ENCODE measurements around the gene RBKS. TPM values are rescaled to one million over a fixed set of nuclear protein-coding genes. Genes with fewer than 3 reads are reported as not detected.
"Not testable (repeated sequence)": the region's sequence is repeated elsewhere in the genome, so short reads cannot be mapped to it uniquely, and the experiment has no call there.

The RBKS gene
- polyA plus RNA-seq, 1 donor, result 1.1 TPM

DNA sequence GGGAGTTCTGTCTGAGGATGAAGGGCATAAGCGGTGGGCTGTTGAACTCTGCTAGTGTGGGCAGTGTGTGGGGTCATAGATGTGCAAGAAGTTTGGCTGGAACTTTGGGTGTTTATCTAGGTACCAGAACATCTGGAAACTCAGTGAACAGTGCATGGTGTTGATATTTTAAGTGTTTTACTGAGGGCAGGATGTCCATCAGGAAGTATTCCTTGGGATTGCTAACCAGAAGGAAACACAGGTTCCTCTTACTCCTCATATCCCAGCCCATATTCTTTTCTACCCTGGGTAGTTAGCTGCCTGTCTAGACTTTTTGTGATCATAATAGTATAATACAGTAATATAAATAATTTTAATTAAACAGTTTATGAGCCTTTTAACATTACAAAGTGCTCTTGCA lies 15.9 kb upstream of the RBKS start:
- DNase-seq (ENCODE audit: low read depth), result no peak

DNA sequence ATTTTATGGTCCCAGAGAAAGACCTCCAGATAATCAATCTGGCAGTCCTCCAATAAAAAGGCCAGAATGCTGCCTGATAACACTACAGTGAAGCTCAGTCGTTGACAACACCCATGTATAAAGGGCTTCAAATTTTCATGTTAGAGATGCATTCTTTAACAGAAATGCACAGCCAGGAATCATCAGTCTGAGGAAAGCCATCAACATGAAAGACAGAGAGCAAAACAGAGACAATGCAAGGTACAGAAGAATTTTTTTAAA lies 14.1 kb upstream of the RBKS start:
- no peak for DNase-seq (ENCODE audit: low read depth)

DNA sequence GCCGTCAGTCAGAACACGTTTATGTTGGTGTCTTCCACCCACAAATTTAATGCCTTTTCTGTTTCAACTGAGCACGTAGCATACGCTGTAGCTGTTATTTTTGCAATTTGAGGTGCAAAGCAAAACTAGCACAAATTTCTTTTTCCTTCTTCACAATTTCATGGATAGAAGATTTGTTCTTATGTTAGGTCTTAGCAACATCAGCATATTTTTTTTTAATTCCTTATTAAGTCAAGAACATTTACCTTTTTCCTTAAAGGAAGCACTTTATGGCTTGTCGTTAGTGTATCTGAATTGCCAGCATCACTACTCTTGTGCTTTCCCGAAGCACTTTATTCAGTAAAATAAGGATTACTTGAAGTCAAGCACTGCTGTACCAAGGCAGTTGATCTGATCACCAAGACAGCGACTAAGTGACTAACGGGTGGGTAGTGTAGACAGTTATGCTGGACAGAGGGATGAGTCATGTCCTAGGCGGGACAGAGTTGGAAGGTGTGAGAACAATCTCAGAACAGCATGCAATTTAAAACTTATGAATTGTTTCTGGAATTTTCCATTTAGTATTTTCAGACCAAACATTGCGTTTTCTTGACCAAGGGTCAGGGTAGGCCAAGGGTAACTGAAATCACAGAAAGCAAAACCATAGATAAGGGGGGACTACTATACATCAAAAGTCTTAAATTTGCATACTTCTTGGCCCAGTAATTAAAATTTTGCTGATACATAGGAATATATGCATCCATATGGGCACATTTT lies 13.6 kb upstream of the RBKS start:
- no peak for DNase-seq (ENCODE audit: low read depth)

DNA sequence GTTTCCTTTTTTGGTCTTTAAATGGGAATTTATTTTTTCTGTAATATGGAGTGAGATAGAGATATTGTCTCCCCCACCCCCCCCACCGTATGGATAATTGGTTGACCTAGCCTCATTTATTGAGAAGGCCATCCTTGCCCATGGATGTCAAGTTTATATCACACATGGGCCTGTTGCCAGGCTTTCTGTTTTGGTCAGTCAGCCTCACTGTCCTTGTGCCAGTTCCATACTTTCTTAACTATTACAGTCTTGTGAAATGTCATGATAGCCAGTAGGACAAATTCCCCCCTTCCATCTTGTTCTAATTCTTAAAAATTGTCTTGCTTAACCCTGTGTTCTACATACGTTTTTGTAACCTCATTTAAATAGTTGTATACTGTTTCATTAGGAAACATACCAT lies 12.8 kb upstream of the RBKS start:
- DNase-seq (ENCODE audit: low read depth), result no peak

DNA sequence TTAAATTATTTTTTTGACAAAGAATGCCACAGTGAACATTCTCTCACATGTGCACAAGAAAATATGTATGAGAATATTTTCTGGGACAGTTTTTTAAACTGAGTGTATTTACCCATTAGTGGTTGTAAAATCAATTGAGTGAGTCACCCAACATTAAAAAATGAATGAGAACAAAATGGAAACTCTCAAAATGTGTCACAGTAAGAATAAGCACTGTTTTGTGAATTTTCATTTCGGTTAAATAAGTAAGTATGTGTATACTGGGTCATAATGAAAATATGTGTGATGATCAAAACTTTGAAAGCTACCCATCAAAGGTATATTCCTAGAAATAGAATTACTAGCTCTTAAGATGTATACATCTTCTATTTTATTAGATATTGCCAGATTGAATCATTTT lies 11.9 kb upstream of the RBKS start:
- no peak for DNase-seq (ENCODE audit: low read depth)

DNA sequence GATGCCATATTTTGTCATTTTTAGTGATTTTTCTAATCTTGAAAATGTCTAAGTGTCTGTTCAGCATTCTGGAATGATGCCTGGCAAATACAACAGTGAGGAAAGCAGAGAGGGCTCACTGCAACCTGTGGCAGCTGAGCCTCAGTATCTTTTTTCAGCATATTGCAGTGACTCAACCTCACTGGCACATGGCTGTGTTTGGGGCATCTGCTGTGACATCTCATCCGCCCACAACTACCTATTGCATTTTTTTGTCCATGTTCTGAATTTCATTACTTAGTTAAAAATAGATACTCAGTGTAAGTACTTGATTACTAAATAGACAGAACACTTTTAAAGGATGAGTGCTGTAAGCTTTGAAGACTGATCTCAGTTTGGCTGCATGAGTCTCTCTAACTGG lies 11.0 kb upstream of the RBKS start:
- DNase-seq (ENCODE audit: low read depth), result no peak

DNA sequence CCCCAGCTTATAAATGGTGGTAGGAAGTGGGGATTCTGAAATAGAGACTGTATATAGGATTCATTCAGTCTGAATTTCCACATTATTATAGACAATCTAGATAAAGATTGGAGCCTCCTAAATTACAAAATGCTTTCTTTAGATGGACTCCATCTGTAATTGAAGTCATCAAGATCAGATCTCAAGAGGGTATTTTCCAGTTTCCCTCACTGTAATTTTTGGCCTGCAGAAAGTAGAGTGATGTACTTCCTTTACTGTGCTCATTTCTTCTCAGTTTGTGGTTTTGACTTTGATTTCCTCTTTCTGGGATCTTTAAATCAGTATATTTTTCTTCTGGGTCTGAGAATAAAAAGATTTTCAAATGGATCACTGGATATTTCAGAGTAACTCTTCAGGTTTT lies 7.5 kb upstream of the RBKS start:
- no peak for DNase-seq (ENCODE audit: low read depth)

DNA sequence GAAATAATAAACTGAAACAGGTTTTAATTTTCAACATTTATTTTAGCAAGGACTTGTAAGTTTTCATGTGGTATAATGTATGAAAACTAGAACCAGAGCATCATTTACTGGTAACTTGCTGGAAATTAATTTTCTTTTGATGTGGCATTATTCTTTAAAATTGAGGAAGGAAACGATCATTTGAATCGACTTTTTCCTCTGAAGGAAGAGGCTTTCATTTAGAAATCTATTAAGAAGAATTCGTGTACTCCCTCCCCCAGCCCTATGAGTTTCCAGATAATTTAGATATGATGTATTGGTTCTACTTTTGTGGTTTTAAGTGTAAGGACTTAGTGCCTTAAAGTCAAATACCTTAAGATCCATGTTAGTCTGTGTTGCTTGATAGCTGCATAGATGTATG lies 2.8 kb upstream of the RBKS start:
- no peak for DNase-seq (ENCODE audit: low read depth)

DNA sequence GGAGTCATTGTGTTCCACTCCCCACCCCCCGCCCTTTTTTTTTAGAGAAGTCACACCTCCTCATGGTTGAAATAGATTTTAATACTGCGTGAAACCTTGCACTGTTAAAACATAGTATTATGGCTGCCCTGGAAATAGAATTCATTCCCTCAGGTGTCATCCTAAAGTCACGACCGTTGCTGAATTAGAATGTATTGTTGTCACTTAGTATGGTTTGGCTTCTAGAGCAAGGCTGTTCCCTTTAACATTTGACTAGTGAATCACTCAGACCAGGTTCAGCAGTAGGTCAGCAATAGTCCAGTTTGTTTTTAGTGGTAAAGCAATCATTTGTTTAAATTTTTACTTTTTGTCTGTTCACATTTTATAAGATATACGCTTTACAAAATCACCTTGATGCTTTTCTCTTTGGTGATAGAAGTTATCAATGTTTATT lies 1.5 kb upstream of the RBKS start:
- no peak for DNase-seq (ENCODE audit: low read depth)

DNA sequence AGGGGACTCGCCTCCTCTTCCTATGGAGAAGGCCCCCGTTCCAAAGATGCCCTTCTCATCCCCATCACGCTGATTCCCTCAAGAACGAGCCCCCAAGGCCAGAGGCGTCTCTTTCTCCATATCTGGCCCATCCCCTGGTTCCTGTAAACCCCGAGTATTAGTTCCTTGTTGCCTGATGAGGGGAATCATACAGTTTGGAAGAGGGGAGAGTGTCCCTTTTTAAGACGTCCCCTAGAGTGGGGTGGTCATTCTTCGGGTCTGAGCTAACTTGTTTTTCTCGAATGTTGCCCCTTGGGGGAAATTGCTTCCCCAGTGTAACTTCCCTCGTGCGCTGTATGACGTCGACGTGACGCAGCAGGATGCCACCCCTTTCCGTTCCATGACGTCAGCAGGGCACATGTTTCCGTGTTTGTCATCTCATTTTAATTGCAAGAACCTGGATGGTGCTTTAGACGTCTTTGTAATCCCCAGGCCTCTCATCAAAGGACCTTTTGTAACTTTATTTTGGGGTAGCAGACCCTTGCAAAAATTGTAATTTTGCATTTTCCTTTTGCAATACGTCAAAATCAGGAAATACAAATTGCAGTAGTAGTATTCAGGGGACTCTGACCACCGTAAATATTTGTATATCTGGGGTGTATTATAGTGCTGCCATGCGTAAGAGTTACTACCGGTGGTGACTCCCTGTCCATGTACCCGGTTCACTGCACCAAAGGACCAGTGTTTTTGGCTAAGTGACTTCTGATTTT lies 911 bp upstream of the RBKS start:
- DNase-seq (ENCODE audit: low read depth), result peak; percentile 50

DNA sequence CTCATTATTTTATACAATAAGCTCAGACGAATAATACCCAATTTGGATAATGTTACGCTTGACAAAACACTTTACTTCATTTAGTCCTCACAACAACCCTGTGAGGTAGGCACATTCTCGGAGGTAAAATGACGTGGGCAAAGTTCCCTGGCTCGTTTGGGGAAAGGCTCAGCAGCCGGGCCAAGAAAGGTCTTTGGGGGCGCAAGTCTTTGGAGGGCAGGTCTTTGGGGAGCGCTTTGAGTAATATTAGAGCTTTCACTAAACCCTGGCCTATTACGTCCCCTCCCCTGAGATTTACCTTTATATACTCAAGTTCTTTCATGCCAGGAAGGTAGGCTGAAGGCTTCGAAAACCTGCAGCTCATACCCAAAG lies 427 bp downstream of the RBKS start:
- DNase-seq (ENCODE audit: low read depth), result no peak

DNA sequence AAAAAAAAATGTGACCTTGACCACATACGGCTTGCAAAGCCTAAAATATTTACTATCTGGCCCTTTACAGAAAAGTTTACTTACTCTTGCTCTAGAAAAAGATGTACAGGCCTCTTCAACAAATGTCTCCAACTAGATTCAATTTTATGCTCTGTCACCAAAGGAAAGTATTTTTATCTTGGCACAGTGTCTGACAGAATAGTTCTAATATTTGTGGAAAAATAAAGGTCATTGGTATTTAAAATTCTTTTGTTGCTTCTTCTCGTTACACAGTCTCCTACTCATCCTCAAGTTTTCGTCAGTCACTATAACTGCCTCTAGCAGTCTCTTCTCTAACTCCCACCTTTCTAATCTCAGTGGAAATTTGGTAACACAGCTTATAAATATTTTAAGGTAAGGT lies 1.4 kb downstream of the RBKS start:
- no peak for DNase-seq (ENCODE audit: low read depth)

DNA sequence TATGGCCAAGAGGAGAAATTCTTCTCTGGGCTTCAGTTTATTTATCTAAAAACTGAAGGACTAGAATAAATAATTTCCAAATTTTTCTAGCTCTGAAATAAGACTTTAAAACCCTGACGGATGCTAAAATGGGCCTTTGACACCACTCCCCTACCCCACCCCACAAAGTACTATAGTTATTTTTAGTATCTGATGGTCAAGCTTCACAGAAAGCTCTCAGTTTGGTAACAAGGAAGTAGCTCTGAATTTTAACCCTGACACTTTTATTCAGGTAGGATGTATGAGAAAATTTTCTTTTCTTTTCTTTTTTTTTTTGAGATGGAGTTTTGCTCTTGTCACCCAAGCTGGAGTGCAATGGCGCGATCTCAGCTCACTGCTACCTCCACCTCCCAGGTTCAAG lies 2.4 kb downstream of the RBKS start:
- DNase-seq (ENCODE audit: low read depth), result no peak

DNA sequence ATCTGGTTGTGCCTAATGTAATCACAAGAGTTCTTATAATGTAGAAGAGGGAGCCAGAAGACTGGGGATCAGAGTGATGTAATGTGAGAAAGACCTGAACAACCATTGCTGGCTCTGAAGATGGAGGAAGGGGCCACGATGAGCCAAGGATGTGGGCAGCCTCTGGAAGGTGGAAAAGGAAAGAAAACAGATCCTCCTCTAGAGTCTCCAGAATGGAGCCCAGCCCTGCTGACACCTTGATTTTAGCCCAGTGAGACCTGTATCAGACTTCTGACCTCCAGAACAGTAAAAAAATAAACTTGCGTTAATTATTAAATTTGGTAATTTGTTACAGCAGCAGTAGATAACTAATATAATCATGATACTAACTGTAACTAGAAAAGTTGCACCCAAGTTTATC lies 3.1 kb downstream of the RBKS start:
- no peak for DNase-seq (ENCODE audit: low read depth)

DNA sequence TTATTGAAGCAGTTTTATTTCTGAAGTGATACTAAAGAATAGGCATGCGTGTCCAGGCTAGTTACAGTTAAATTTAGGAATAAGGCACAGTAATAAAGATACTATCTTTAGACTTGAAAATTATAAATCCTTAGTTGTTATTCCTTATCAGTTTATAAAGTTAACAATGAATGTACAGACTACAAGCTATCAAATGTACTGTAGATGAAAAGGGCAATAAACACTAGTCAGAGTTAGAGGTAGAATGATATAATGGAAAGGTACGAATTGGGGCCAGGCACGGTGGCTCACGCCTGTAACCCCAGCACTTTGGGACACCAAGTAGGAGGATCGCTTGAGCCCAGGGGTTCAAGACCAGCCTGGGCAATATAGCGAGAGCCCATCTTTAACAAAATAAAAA lies 3.9 kb downstream of the RBKS start:
- no peak for DNase-seq (ENCODE audit: low read depth)

DNA sequence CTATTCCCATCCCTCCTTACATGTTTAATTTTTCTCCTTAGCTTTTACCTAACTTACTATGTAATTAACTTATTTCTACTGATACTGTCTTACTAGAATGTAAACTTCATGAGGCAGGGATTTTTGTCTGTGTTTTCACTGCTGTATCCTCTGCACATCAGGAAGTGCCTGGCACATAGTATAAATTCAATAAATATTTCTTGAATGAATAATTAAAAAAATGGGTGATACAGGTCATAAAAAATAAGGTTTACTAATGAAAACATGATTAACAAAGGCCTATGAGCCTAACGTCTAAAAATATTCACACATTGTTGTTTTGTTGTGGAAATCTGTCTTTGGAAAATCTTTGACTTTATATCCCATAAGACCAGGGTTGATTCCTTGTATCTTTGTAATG lies 4.5 kb downstream of the RBKS start:
- DNase-seq (ENCODE audit: low read depth), result no peak

DNA sequence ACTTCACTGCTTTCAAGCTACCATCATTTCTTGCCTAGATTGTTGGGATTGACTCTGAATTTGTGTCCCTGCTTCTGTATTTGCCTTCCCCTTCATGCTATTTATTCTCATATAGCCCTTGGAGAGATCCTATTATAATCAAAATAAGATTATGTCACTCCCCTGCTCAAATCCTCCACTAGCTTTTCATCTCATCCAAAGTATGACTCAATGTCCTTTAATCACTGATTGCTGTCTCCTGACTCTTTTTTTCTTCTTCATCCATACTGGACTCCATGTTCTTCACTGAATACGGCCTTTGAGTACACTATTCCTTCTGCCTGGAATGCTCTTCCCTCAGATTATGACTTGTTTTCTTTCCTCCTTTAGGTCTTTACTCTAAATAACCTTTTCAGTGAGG lies 5.0 kb downstream of the RBKS start:
- no peak for DNase-seq (ENCODE audit: low read depth)

DNA sequence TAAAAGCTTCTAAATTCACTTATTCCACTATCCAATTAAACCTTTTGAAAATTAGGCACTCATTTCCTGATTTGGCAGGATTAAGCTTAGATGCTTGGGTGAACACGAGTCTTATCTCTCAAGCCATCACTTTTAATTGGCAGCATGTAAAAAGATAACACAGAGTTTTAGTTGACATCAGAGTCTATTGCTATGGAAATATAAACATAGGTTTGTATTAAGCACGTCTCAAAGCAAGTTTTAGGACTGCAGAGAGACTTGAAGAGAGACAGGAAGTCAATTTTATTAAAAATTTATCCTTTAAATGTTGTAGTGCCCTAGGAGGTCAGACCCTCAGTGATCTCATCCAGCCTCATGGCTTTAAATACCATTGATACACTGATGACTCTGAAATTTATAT lies 5.6 kb downstream of the RBKS start:
- DNase-seq (ENCODE audit: low read depth), result no peak

DNA sequence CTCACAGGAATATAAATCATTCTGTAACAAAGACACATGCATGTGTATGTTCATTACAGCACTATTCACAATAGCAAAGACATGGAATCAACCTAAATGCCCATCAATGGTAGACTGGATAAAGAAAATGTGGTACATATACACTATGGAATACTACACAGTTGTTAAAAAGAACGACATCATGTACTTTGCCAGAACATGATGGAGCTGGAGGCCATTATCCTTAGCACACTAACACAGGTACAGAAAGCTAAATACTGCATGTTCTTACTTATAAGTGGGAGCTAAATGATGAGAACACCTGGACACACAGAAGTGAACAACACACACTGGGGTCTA lies 7.6 kb downstream of the RBKS start:
- not testable (repeated sequence) for DNase-seq (ENCODE audit: low read depth)

DNA sequence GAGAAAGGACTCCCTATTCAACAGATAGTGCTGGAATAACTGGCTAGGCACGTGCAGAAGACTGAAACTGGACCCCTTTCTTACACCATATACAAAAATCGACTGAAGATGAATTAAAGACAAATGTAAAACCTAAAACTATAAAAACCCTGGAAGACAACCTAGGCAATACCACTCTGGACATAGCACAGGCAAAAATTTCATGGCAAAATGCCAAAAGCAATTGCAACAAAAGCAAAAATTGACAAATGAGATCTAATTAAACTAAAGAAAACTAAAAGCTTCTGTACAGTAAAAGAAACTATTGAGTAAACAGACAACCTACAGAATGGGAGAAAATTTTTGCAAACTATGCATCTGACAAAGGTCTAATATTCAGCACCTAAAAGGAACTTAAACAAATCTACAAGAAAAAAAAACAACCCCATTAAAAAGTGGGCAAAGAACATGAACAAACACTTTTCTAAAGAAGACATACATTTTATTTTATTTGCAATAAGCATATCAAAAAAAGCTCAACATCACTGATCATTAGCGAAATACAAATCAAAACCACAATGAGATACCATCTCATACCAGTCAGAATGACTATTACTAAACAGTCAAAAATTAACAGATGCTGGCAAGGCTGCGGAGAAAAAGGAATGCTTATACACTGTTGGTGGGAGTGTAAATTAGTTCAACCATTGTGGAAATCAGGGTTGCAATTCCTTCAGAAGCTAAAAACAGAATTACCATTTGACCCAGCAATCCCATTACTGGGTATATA lies 8.2 kb downstream of the RBKS start:
- DNase-seq (ENCODE audit: low read depth), result not testable (repeated sequence)

DNA sequence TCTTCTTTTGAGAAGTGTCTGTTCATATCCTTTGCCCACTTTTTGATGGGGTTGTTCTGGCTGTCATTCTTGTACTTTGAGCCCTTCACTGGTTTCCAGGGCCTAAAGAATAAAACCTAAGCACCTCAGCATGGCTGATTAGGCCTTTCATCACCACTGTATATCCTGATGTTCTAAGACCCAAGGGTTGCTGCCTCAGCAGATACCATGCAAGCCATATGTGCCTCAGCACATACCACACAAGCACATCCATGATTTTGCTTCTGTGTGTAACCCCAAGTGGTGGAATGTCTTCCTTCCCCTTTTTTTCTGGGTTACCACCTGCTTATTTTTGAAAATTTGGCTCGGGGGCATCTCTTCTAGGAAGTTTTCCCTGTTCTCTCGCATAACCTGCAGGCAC lies 11.4 kb downstream of the RBKS start:
- no peak for DNase-seq (ENCODE audit: low read depth)

DNA sequence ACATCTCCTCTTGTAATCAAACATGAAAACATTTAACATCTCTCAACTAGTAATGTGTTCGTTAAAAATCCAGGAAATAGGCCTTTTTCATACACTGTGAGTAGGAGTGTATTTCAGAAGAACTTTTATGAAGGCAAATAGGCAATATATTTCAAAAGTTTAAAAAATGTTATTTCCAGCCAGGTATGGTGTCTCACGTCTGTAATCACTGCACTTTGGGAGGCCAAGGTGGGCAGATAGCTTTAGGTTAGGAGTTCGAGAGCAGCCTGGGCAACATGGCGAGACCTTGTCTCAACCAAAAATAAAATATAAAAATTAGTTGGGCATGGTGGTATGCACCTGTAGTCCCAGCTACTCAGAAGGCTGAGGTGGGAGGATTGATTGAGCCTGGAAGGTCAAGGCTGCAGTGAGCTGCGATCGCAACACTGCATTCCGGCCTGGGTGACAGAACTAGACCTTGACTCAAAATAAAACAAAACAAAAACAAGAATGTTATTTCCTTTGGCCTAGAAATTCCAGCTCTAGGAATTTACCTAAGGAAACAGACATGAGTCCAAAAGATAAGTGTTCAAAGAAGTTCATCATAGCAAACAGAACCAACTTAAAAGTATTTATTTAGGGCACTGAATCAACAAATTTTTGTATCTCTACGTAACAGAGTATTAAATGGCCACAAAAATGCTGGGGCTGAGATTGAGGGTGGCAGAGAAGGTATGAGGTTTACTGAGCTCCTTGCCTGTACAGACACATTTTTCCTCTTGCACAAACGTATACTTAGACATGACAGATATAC lies 14.9 kb downstream of the RBKS start:
- DNase-seq (ENCODE audit: low read depth), result no peak

Data from forelimb muscle (tissue), 1 donor.